Sigmoid colon (tissue), 4 donors: Measurements from ENCODE around the gene METTL27.

Experiments used
- EP300 ChIP-seq, 4 donors: sonication (generic); formaldehyde crosslinking; IDR thresholded peaks; one replicate each; pipeline ENCODE4 v1.6.1; 2017; ENCODE audit warnings: antibody characterized with exemption in 4 of 4
- TF ChIP-seq, protein P1 (sequence below), 4 experiments: fragments of 450-650 bp in 3 of 4; fragments of 200-600 bp in 1 of 4; IDR thresholded peaks; one replicate each; pipeline ENCODE4 v1.5.1; 2016 to 2019; ENCODE audit warnings: antibody characterized with exemption in 4 of 4, mild to moderate bottlenecking in 3 of 4, moderate library complexity in 2 of 4

DNA sequence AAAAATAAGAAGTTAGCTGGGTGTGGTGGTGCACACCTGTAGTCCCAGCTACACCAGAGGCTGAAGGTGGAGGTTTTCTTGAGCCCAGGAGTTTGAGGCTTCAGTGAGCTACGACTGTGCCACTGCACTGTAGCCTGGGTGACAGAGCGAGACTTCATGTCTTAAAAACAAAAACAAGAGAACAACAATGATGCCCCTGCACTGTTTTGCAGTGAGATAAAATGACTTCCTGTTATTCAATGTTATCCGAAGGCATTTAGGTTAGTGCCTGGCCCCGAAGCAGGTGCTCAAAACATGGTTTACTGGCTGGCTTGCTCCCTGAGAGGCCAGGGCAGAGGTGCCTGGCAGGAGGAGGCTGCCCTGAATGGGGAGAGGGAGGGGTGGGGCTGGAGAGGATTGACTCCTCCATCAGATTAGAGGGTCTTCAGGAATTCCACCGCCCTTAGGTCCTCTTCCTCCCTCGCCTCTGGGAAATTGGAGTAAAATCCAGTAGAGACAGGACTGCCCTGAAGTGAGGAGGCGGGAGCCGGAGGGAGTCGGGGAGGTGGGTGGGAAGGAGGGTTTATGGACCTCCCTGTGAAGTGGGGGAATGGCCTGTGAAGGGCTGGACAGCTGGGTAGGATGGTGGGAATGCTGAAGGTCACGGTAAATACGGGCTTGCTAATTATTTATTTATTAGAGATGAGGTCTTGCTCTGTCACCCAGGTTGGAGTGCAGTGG, 18.3 kb downstream of the METTL27 start:
- TF ChIP-seq, protein P1, sequence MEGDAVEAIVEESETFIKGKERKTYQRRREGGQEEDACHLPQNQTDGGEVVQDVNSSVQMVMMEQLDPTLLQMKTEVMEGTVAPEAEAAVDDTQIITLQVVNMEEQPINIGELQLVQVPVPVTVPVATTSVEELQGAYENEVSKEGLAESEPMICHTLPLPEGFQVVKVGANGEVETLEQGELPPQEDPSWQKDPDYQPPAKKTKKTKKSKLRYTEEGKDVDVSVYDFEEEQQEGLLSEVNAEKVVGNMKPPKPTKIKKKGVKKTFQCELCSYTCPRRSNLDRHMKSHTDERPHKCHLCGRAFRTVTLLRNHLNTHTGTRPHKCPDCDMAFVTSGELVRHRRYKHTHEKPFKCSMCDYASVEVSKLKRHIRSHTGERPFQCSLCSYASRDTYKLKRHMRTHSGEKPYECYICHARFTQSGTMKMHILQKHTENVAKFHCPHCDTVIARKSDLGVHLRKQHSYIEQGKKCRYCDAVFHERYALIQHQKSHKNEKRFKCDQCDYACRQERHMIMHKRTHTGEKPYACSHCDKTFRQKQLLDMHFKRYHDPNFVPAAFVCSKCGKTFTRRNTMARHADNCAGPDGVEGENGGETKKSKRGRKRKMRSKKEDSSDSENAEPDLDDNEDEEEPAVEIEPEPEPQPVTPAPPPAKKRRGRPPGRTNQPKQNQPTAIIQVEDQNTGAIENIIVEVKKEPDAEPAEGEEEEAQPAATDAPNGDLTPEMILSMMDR (IDR thresholded peaks at IDR 0.05) = no peak
- TF ChIP-seq EP300 (IDR thresholded peaks at IDR 0.05) = no peak
